Muscle layer of colon (tissue), 2 donors: ENCODE data around the gene LRP11.
"Not testable (repeated sequence)": the region's sequence is repeated elsewhere in the genome, so short reads cannot be mapped to it uniquely, and the experiment has no call there.

Experiments used
- H3K27ac ChIP-seq: one replicate; pipeline ENCODE4 v1.7.0; 2013; ENCODE audit warnings: low read depth, mild to moderate bottlenecking, low read length, moderate library complexity
- H3K27me3 ChIP-seq, 2 donors: one replicate each; pipeline ENCODE4 v1.7.0; 2013; ENCODE audit warnings: low read length in 2 of 2, mild to moderate bottlenecking in 2 of 2; ENCODE audit not compliant: insufficient read depth in 2 of 2, control insufficient read depth in 1 of 2
- H3K36me3 ChIP-seq: one replicate; pipeline ENCODE4 v1.7.0; 2013; ENCODE audit warnings: mild to moderate bottlenecking, low read length; ENCODE audit not compliant: insufficient read depth
- H3K4me1 ChIP-seq: one replicate; pipeline ENCODE4 v1.7.0; 2013; ENCODE audit warnings: mild to moderate bottlenecking, low read length; ENCODE audit not compliant: insufficient read depth
- H3K4me3 ChIP-seq, 2 donors: one replicate each; pipeline ENCODE4 v1.7.0; 2013; ENCODE audit warnings: low read length in 2 of 2, low read depth in 1 of 2, mild to moderate bottlenecking in 1 of 2, moderate library complexity in 1 of 2
- H3K9ac ChIP-seq: one replicate; pipeline ENCODE4 v1.7.0; 2013; ENCODE audit warnings: low read length
- H3K9me3 ChIP-seq: one replicate; pipeline ENCODE4 v1.7.0; 2013; ENCODE audit warnings: mild to moderate bottlenecking, low read length
- donor health status: abdominal sarcoma.
- donor health status: Adenocarcinoma of cecum.

The LRP11 gene

GRCh38 chr6:149895833-149896271 is 31.7 kb upstream of the LRP11 start:
- H3K4me3 ChIP-seq, result no peak overlapping the region
- H3K9ac ChIP-seq, result no peak overlapping the region
- H3K27ac ChIP-seq, result no peak overlapping the region
- peaks cover 24% of the 10 kb centered on the region for H3K4me1 ChIP-seq
- no peaks in the 10 kb centered on the region for H3K27me3 ChIP-seq
- no peaks in the 10 kb centered on the region for H3K36me3 ChIP-seq
- no peaks in the 10 kb centered on the region for H3K9me3 ChIP-seq

- no peaks in the 10 kb centered on the region for H3K9me3 ChIP-seq
- no peak overlapping the region for H3K9ac ChIP-seq
- peaks cover 24% of the 10 kb centered on the region for H3K4me1 ChIP-seq
- no peak overlapping the region for H3K4me3 ChIP-seq
- no peaks in the 10 kb centered on the region for H3K27me3 ChIP-seq
- H3K27ac ChIP-seq, result no peak overlapping the region
- no peaks in the 10 kb centered on the region for H3K36me3 ChIP-seq
Observed at GRCh38 chr6:149895048-149895590, 31.0 kb upstream of the LRP11 start.

DNA sequence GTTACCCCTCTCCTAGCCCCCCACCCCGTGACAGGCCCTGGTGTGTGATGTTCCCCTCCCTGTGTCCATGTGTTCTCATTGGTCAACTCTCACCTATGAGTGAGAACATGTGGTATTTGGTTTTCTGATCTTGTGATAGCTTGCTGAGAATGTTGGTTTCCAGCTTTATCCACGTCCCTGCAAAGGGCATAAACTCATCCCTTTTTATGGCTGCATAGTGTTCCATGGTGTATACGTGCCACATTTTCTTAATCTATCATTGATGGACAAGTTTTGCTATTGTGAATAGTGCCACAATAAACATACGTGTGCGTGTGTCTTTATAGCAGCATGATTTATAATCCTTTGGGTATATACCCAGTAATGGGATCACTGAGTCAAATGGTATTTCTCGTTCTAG is 27.7 kb upstream of the LRP11 start:
- not testable (repeated sequence) for H3K9ac ChIP-seq, H3K9me3 ChIP-seq, H3K27ac ChIP-seq, H3K27me3 ChIP-seq, H3K4me3 ChIP-seq, H3K36me3 ChIP-seq
- peaks cover 21% of the 10 kb centered on the region for H3K4me1 ChIP-seq

DNA sequence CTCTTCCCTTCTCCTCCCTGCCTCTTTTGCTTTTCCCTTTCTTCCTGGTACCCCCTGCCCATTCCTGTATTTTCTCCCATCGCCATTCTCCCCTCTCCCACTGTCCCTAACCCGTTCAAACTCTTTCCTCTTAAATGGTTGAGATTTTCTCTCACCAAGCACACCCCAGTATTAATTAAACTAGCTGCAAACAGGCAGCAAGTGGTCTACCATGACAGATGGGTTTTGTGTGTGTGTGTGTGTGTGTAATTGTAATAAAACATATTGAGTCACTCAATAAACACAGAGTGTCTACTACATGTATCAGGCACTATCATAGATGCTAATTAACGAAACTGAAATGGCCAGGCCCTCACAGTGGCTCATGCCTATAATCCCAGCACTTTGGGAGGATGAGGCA is 27.1 kb upstream of the LRP11 start:
- H3K27me3 ChIP-seq, result no peaks in the 10 kb centered on the region
- H3K27ac ChIP-seq, result no peak overlapping the region
- peaks cover 15% of the 10 kb centered on the region for H3K4me1 ChIP-seq
- no peaks in the 10 kb centered on the region for H3K36me3 ChIP-seq
- H3K4me3 ChIP-seq, result no peak overlapping the region
- H3K9ac ChIP-seq, result no peak overlapping the region
- no peaks in the 10 kb centered on the region for H3K9me3 ChIP-seq

DNA sequence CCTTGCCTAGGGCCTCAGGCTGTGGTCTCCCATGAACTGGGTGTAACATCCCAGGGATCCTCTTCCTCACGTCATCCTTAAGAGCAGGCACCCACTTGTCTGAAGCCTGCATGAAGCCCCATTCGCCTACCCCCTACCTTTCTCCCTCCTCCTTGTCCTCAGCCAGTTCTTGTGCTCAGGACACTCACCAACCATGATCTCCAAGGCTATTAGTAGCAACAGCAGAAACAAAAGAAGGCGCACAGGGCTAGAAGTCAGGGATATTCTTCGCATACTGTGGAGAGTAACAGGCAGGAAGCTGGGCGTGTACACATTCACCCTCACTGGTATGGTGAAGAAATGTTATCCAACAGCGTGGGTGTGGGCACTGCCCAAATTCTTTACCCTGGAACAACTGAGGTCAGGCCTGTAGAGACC is 26.5 kb upstream of the LRP11 start:
- Histone ChIP-seq H3K27me3 (no peaks in the 10 kb centered on the region), H3K4me3 (no peak overlapping the region), H3K4me1 (peaks cover 9% of the 10 kb centered on the region), H3K27ac (no peak overlapping the region), H3K9ac (no peak overlapping the region), H3K36me3 (no peaks in the 10 kb centered on the region), H3K9me3 (no peaks in the 10 kb centered on the region)

DNA sequence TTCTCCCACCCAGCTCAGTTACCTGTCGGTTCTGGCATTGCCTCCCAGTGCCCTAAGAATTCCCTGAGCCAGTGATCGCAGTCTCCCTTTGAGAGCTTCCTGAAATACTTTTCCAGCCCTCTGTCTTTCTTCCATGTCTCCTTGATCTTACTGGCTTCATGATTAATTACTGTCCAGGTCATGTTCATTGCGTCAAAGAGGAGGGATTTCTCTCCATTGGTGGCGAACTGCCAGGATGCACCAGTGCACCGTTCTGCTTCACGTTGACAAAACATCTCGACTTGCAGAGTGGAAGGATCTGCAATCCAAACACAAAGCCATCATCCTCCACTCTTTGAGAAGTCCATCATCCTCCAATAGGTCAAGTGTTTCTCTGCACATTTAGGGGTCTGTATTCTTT is 25.2 kb upstream of the LRP11 start:
- Histone ChIP-seq H3K4me3 (no peak overlapping the region), H3K36me3 (no peaks in the 10 kb centered on the region), H3K4me1 (no peaks in the 10 kb centered on the region), H3K27me3 (no peaks in the 10 kb centered on the region), H3K9me3 (no peaks in the 10 kb centered on the region), H3K27ac (no peak overlapping the region), H3K9ac (no peak overlapping the region)

DNA sequence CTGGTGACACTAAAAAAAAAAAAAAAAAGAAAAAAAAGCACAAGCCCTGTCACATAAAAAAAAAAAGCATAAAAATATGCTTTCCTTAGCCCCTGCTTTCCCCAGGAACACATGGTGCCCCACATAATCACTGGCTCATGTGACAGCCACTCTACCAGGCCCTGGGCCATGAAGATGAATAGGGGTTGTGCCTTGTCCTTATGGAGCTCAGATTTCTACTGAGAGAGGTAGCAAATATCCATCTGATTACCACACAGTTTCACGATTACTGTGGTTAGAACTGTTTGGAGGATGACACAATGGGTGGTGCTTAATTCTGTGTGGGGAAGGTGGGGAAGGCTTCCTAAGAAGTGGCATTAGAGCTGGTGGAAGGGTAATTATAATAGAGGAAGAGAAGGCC is 24.5 kb upstream of the LRP11 start:
- H3K9me3 ChIP-seq, result no peaks in the 10 kb centered on the region
- no peak overlapping the region for H3K27ac ChIP-seq
- no peaks in the 10 kb centered on the region for H3K4me1 ChIP-seq

DNA sequence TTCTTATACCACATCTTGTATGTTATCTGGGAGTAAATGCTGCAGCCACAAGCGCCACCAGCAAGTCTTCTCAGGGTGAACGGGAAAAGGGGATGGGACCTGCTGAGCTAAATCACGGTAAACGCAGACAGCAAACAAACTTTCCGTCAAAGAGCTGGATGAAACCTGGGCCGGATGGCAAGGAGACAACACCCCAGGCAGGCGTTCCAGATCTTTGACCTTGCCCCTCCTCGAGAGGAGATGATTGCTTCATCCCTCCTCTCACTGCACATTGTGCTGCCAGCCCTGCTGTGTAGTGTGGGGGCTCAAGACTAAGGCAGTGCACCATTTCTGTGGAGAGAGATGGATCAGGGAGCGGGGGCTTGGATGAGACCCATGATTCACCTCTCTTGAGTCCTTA is 23.9 kb upstream of the LRP11 start:
- Histone ChIP-seq H3K36me3 (no peaks in the 10 kb centered on the region), H3K4me1 (no peaks in the 10 kb centered on the region), H3K9ac (no peak overlapping the region), H3K4me3 (no peak overlapping the region), H3K27me3 (no peaks in the 10 kb centered on the region), H3K27ac (no peak overlapping the region), H3K9me3 (no peaks in the 10 kb centered on the region)

More for the DNA sequence above, 24.5 kb upstream of the LRP11 start:
- Histone ChIP-seq H3K9ac (no peak overlapping the region), H3K27me3 (no peaks in the 10 kb centered on the region), H3K36me3 (no peaks in the 10 kb centered on the region), H3K4me3 (no peak overlapping the region)

DNA sequence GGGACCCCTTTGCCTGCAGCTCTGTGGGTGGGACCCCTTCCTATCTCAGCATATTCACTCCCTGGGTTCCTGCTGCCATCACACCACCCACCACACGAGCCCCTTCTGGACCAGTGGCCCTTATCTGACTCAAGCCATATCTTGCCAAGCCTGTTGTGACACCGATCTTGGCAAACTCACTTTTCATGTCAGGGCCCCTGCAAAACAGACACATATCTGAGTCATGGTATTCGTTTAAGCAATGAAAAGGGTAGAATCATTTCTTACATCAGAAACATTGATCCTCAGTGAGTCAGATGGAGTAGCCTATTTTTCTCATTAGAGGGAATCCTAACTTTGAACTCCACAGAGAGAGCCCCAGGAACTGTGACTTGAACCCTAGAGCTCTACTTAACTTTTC is 23.2 kb upstream of the LRP11 start:
- no peaks in the 10 kb centered on the region for H3K36me3 ChIP-seq
- H3K9me3 ChIP-seq, result no peaks in the 10 kb centered on the region
- H3K9ac ChIP-seq, result no peak overlapping the region
- no peak overlapping the region for H3K27ac ChIP-seq
- no peaks in the 10 kb centered on the region for H3K4me1 ChIP-seq
- H3K27me3 ChIP-seq, result no peaks in the 10 kb centered on the region
- H3K4me3 ChIP-seq, result no peak overlapping the region

- no peak overlapping the region for H3K27ac ChIP-seq
- H3K9me3 ChIP-seq, result no peaks in the 10 kb centered on the region
- H3K9ac ChIP-seq, result no peak overlapping the region
- H3K4me1 ChIP-seq, result no peaks in the 10 kb centered on the region
- H3K36me3 ChIP-seq, result no peaks in the 10 kb centered on the region
- no peaks in the 10 kb centered on the region for H3K27me3 ChIP-seq
- no peak overlapping the region for H3K4me3 ChIP-seq
Observed at GRCh38 chr6:149885888-149886287, 21.7 kb upstream of the LRP11 start.

- H3K4me3 ChIP-seq, result no peak overlapping the region
- no peaks in the 10 kb centered on the region for H3K27me3 ChIP-seq
- H3K36me3 ChIP-seq, result no peaks in the 10 kb centered on the region
- H3K9me3 ChIP-seq, result no peaks in the 10 kb centered on the region
- H3K27ac ChIP-seq, result no peak overlapping the region
- no peaks in the 10 kb centered on the region for H3K4me1 ChIP-seq
- H3K9ac ChIP-seq, result no peak overlapping the region
Observed at GRCh38 chr6:149884617-149885016, 20.5 kb upstream of the LRP11 start.

DNA sequence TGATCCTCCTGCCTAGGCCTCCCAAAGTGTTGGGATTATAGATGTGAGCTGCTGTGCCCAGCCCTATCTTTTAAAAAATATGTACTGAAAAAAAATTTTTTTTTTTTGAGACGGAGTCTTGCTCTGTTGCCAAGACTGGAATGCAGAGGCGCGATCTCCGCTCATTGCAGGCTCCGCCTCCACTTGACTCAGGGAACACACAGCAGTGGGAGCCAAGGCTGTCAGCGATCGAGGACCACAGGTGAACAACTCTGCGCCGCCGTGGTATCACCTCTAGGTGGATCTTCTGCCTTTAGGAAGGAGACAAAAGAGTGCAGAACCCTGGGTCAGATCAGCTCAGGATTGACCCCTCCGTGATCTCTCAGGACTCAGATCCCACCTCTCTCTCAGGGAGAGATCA is 20.1 kb upstream of the LRP11 start:
- H3K27me3 ChIP-seq, result no peaks in the 10 kb centered on the region
- no peaks in the 10 kb centered on the region for H3K4me1 ChIP-seq
- H3K36me3 ChIP-seq, result no peaks in the 10 kb centered on the region
- no peak overlapping the region for H3K4me3 ChIP-seq
- no peak overlapping the region for H3K27ac ChIP-seq
- H3K9me3 ChIP-seq, result no peaks in the 10 kb centered on the region
- H3K9ac ChIP-seq, result no peak overlapping the region
